Measurements from ENCODE around the gene FAM76B.

- no peak for TF ChIP-seq CTCF (IDR thresholded peaks at IDR 0.05)
- TF ChIP-seq EZH2 (IDR thresholded peaks at IDR 0.05; ENCODE audit: borderline replicate concordance, insufficient read depth, low read depth, low read length, poor library complexity, severe bottlenecking), result no peak
Measured at GRCh38 chr11:95727111-95727510, 62.5 kb downstream of the FAM76B start.

All from B cell (primary cell).